DMS79 (cell line): ENCODE results near the gene RBPJL.
A peak's percentile ranks its signal among the peaks of the same experiment; 100 is the strongest.

Source experiments
- DNase-seq: peaks from one replicate; lab custom pipeline; 2025; lab: John Stamatoyannopoulos, UW

The RBPJL gene, protein sequence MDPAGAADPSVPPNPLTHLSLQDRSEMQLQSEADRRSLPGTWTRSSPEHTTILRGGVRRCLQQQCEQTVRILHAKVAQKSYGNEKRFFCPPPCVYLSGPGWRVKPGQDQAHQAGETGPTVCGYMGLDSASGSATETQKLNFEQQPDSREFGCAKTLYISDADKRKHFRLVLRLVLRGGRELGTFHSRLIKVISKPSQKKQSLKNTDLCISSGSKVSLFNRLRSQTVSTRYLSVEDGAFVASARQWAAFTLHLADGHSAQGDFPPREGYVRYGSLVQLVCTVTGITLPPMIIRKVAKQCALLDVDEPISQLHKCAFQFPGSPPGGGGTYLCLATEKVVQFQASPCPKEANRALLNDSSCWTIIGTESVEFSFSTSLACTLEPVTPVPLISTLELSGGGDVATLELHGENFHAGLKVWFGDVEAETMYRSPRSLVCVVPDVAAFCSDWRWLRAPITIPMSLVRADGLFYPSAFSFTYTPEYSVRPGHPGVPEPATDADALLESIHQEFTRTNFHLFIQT

DNA sequence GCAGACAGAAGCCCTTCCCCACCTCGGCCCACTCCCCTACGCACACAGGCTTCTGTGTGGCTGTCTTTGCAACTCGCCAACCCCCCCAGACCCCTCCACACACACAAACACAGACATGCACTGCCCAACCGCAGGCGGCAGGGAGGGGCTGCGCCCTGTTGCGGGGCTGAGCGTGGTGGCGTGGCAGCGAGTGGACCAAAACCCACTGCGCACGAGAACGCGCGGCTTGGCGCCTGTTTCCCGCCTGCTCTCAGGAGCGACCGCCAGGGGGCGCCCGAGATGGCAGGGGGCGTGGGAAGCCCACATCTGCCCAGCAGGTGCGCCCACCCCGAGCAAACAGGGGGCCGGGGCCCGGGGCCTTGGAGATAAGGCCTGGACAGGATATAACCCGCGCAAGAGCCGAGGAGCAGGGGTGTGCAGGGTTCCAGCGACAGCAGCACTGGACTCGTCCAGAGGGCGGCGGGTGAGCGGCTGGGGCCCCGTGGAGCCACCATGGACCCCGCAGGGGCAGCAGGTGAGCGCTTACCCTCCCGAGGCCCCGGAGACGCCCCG, at the start of gene RBPJL:
TSS of gene RBPJL (plus strand) at position 410 of the 552 bp plus-strand sequence. CDS start at position 493, 83 bp downstream.
- no peak for DNase-seq

- no peak for DNase-seq
Observed at GRCh38 chr20:45257161-45257560, 49.5 kb upstream of the RBPJL start.

DNA sequence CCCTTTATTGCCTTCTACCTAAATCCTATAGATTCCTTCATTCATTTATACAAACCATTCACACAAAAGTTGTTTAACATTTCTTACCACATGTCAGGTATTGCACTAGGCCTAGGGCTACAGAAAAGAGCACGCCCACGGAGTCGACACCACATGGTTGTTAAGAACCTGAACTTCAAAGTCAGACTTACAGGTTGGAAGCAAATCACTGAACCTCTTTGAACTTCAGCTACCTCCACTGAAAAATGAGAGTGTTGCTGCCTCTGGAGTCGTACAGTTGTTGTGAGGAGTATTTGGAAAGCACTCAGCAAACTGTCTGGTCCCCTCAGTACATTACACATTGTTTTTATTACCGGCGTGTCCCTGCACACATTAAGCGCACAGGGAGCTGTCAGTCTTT, 48.9 kb upstream of the RBPJL start:
- no peak for DNase-seq

GRCh38 chr20:45258259-45258658, 48.4 kb upstream of the RBPJL start:
- DNase-seq, result no peak

DNA sequence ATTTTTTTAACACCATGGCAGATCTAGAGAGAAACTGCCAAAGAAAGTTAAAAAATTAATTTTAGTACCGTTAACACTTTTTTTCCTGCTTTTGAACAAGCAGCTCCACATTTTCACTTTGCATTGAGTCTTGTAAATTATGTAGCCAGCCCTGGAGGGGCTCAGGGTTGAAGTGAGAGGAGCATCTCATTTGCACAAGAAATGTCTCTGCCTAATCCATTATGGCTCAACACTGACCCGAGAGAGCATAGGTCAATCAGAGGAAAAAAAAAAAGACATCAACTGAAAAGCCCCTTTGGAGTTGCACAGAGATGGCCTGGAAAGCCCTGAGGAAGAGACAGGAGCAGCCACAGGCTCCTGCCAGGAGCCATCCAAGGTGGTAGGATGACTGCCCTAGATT, 48.0 kb upstream of the RBPJL start:
- no peak for DNase-seq

GRCh38 chr20:45263556-45264266, 42.9 kb upstream of the RBPJL start:
- no peak for DNase-seq

DNA sequence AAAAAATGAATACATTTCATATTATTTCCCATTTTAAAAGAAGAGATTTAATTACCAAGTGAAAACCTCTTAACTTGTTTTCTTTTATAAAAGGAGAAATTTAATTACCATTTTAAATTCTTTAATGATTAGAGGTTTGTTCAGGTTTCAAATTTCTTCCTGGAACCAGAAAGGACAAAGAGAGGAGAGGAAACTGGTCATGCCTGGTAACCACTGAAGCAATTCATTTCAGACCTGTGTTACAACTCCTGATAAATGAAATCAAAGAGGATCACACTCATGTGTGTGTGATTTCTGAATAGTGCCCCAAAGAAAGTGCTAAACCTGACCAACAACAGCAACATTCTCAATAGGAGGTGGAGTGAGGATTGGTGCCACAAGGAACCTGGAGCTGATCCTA, 39.7 kb upstream of the RBPJL start:
- no peak for DNase-seq

- no peak for DNase-seq
Observed at GRCh38 chr20:45268531-45268930, 38.1 kb upstream of the RBPJL start.

- DNase-seq, result no peak
Observed at GRCh38 chr20:45269056-45269455, 37.6 kb upstream of the RBPJL start.

- DNase-seq, result no peak
Observed at GRCh38 chr20:45269754-45270270, 36.8 kb upstream of the RBPJL start.

DNA sequence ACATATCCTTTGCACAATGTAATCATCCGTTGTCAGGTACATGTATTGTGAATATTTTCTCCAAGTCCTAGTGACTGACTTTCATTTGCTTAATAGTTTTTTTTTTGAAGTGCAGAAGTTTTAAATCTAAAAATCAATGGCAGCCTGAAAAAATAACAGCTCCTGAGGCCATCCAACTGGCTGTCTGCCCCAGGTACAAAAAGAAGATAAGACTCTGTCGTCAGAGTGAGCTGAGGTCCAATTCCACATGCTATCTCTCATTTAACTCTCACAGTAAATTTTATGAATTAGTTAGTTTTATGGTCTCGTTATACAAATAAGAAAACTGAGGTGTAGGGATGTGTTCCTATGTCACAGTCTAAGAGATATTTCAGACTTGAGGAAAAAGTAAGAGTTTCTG, 31.3 kb upstream of the RBPJL start:
- no peak for DNase-seq

DNA sequence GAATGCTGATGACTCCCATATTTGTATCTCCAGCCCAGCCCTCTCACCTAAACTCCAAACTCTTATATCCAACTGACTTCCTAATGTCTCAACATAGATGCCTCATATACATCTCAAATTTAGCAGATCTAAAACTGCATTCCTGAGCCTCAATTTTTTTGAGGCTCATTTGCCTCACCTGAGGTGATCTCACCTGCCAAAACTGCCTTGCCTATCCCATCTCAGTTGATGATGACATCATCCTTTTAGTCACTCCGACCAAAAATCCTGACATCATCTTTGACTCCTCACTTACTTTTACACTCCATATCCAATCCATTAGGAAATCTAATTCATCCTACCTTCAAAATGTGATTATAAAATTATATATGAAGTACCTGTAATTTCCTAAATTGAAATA, 26.6 kb upstream of the RBPJL start:
- DNase-seq, result no peak

DNA sequence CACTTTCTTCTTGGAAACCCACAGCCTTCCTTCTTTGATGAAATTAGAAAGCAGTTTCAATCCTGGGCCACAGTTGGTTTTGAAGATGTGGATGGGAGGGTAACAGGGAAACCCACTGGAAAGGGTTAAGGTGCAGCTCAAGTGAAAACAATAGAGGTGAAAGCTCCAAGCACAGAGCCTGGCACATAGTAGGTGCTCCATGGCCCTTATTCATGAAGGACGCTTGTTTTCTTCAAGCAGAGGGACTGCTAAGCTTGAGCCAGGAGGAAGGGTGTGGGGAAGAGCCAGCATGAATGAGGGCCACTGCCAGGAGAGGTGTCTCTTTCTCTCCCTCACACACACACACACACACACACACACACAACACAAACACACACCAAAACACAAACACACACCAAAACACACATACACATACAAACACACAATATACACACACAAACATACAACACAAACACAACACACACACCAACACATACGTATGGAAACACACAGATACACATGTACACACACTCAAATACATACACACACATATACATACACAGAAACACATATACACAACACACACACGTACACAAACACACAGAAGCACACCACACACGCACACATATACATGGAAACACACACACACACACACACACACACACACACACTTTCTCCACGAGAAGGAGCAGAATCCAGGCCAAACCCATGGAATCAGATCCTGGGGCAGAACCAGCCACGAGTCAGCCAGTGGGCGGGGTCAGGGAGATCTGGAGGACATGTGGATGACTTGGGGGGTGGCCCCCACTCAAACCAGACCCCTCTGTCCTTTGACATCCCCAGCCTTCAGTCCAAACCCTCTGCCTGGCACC, 23.7 kb upstream of the RBPJL start:
- no peak for DNase-seq

GRCh38 chr20:45283551-45284057, 23.0 kb upstream of the RBPJL start:
- no peak for DNase-seq

- DNase-seq, result no peak
Observed at GRCh38 chr20:45288376-45288775, 18.3 kb upstream of the RBPJL start.

- DNase-seq, result no peak
Observed at GRCh38 chr20:45288860-45289259, 17.8 kb upstream of the RBPJL start.

GRCh38 chr20:45289942-45290676, 16.5 kb upstream of the RBPJL start:
- no peak for DNase-seq

GRCh38 chr20:45290677-45291355, 15.8 kb upstream of the RBPJL start:
- peak; percentile 34 for DNase-seq

- no peak for DNase-seq
Observed at GRCh38 chr20:45291526-45291925, 15.1 kb upstream of the RBPJL start.

DNA sequence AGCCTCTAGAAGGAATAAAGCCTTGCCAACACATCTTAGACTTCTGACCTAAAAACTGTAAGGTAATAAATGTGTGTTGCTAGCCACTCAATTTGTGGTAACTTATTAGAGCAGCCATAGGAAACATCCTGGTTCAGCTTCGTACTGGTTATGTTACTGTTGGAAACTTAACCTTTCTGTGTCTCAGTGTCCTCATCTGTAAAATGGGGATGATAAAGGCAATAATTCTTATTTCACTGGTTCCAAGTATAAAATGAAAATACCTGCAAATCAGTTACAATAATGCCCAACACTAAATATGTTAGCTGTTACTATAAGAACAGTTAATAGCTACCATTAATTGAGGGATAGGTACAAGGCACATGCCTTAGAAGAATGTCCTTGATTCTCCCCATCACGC, 14.3 kb upstream of the RBPJL start:
- DNase-seq, result no peak
